ENCODE results near the gene WDR86.

Gene WDR86

DNA sequence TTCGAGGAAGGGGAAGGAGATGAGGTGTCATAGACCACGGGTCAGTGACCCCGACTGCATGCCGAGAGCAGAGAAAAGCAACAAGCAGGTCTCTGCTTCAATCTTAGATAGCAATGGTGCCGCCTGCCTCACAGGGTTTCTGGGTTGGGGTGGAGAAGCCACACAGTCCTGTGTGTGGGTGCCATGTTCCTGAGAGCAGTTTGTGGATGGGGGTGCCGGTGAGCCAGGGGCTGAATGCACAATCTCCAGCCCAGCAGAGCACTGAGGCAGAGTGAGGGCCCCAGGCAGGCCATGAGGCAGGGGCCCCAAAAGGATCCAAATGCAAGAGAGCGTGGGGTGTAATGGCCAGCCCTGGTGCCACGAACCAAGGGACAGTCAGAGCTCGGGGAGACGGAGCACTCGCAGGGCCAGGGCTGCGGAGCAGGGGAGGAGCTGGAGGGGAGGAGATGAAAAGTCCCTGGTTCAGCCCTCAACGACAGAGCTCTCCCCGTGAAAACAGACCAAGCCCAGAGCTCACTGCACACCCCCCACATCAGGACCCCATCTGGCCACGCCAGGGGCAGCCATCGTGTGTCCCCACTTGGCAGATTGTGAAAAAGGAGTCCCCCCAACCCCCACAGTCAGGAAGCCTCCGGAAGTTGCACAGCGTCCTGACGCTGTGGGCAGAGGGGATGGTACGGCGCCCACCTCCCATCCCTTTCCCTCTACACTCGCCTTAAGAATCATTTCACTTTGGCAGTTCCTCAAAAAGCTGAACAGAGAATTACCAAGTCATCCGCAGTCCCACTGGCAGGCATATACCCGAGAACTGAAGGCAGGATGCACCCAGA is 19.9 kb downstream of the WDR86 start:
- DNase-seq: no peak

DNA sequence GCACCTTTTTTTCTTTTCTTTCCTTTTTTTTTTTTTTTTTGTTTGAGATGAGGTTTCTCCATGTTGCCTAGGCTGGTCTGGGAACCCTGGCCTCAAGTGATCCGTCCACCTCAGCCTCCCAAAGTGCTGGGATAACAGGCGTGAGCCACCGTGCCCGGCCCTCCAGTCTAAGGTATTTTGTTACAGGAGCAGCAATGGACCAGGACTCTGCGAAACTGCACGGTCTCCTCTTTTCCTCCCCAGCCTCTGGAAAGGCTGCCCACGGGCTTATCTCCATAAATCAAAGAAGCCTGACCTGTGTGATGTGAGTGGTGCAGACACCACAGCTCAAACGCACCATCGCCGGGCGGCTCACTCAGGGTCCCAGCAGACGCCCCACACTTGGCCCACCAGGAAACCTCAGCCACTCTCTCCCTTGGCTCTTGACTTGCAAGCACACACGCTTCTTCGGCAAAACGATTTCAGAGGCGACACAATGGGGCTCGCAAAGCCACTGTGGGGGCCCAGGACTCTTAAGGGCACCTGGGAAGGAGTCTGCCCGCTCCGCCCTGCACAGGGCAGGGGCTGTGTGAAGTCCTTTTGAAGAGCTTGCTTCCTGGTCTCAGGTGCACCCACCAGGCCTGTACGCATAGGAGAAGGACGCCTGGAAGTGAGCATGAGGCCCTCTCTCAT is 20.6 kb downstream of the WDR86 start:
- no peak for DNase-seq

DNA sequence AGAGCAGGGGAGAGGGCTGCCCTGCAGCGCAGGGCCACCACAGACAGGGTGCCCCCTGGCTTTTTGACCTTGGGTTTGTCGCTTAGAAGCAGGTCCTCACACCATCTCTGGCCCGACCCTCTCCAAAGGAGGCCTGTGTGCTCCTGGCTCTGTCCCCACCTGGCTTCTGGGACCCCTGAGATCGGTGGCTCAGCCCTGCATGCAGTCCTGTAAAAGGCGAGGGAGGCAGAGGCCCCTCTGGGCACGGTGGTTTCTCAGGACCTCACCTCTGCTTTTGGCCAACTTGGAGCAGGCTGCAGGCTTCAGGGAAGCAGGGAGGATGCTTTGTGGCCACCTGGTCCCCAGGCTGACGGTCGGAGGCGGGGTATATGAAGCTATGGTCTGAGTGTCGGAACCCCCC is 21.4 kb downstream of the WDR86 start:
- no peak for DNase-seq

DNA sequence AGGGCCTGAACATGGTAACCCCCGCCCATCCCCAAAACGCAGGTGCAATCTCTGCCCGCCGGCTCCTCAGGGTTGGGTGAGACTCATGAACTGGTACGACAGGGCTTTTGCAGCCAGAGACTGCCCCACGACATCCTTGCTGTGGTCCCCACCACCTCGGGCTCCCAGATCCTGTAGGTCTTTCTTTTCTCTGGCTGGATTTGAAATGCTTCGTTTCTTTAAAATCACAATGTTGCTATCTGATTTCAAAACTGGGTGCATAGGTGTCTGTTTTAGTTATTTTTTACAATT is 21.9 kb downstream of the WDR86 start:
- no peak for DNase-seq

DNA sequence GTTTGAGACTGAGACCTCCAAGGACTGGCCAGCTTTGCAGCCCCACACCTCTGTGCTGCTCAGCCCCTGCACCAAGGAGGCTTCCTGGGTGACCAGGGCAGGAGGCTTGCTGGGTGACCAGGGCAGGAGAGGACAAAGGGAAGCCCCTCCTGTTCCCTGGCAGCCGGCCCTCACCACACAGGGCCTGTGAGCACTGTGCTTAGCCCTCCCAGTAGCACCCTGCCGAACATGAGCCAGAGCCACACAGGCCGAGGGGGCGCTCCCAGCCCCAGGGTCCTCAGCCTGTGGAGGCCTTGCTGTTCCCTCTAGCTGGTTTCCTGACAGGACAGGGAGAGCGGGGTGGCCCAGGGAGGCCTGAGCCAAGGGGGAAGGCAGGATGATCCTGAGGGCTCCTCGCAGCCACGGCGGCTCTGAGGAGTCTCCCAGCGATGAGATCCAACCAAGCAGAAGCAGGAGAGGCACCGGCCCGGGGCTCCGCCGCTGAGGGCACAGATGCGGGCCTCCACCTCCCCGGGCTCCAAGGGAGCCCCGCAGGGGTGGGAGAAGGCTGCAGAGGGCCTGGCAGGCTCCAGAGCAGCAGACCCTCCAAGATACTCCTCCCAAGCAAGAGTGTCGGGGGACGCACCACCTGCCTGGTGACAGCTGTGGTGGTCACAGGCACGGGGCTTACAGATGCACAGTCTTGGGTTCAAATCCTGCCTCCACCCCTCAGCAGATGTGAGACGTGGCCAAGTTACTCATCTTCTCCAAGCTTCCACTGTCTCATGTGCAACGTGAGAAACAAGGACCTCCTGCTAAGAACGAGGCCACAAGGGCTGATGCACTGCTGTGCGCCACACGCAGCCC is 22.5 kb downstream of the WDR86 start:
- DNase-seq: no peak

DNA sequence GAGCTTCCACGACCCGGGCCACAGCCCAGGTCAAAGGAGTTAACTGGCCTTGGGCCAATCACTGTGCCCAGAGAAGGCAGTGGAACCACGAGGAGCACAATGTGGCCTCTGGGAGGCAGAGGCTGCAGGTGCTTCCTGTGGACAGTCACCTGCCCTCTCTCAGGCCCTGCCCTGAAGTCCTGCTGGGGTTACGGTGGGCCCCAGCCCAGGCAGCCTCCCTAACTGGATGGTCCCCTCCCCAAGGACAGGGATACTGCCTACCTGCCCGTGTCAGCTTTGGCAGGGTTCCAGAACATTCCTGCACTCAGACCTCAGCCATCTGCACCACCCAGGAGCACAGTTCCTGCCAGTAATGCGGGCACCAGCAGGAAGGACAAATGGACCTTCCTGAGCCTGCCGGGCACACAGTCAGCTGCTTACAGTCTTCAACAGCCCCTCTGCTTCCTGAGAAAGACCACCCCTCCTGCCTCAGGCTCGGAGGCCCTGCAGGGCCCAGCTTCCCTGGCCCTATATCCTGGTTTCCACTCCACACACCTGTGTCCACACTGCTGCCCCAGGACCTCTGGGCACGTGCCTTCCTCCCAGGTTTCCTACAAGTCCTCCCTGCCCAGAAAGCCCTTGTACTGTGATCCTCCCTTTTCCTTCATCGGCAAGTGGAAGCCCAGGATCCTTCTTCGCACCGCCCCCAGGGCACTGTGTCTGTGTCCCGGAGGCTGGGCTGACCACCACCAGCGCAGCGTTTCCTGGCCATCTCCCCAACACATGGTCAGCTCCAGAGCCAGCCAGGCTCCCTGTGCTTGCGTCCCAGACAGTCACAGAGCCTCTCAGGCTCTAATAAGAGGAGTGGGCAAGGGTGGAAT is 23.3 kb downstream of the WDR86 start:
- no peak for DNase-seq

DNA sequence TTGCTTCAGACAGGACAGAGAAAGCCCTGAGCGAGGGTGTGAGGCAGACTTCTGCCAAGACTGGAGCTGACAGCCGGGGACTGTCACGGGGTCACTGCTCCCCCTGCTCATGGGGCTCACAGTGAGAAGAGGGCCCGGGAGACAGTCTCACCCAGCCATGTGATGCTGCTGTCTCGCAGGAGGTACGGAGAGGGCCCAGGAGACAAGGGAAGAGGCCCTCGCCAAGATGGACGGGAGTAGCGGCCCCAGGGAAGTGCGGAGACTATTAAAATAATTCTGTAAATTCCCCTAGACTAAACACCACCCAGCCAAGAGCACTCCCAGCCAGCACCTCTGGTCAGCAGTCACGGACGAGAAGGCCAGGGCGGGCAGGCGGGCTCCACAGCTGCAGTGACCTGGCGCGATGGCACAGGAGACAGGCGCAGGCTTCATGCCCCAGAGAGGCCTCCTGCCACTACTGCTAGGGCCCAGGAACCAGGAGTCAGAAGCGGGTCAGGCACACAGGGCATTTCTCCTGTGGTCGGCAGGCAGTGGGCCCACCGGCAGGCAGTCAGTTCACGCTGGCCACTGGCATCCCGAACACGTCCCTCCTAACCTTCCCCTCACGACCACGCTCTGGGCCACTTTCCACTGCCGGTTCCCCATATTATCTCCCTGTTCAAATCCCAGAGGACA is 24.1 kb downstream of the WDR86 start:
- DNase-seq: no peak

DNA sequence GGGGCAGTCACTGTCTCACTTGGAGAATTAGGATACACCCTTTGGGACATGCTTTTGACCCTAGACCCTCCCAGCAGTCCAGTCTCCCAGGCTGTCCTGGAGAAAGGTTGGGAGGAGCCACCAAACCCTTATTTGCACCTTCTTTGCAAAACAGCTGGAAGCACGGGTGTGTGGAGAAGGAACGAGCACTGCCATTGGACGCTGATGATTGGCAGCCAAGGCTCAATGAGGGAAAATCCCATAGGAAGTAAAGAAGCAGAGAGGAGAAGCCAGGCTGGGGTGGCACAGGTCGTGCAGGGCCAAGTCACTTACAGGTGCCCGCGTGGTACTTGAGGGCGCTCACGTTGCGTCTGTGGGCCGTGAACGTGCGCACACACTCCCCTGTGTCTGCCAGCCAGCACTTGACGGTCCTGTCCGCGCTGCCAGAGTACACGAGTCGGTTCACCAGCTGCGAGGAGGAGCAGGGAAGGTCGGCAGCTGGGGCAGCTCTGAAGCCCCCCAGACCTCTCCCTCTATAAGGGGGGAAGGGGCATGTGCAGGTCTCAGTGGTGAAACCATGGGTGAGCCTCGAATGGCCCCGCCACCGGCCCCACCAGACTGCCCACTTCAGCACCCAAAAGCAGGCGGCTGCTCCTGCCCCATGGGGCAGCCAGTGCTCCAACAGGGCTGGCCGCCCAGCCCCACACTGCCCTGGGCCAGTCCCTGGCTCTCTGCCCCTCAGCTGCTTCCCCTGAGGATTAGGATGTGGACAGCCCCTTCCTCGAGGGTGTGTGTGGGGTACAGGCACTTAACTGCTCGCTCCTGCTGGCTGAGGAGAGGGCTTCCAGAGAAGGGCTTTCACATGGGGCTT is 24.8 kb downstream of the WDR86 start:
- no peak for DNase-seq

DNA sequence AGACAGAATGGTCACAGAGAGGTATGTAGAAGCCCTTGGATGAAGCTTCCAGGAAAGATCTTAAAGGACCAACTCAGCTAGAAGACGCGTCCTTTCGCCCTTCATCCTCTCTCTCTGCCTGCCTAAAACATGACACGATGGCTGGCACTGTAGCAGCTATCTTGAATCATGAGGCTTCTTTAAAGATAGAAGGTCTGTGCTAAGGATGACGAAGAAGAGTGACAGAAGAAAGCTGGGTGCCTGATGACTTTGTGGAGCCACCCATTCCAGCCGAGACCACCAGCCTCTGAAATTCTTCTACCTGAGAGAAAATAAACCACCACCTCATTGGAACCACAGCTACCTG is 25.5 kb downstream of the WDR86 start:
- no peak for DNase-seq

DNA sequence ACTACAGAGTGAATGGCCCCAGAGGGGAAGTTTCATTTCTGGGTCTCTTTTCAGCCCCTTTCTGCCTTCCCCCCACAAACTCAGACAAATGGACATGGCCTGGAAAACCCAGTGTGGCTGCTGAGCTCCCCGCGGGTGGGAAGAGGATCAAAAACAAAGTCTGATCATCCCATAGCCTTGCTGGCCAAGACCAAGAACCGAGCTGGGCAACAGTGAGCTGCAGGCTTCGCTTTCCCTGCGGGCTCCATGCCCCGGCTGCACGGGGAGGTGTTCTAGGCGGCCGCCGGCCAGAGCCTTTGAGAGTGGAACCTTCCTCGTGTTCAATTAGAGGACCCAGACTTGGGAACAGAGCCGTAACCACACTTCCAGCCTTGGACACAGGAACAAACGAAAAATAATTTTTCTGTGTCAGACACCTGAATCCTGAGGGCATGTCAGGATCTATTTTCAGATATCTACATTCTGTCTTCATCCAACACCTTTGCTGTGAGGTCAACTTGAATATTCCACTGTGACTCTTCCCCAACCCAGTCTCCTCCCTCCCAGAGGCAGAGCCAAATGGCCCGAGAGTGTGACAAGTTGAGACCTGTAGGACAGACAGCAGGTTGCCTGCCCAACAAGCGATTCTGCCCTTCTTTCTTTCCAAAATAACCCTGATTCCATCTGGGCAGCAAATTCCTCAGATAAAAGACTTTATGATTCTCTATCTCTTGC is 26.0 kb downstream of the WDR86 start:
- no peak for DNase-seq

DNA sequence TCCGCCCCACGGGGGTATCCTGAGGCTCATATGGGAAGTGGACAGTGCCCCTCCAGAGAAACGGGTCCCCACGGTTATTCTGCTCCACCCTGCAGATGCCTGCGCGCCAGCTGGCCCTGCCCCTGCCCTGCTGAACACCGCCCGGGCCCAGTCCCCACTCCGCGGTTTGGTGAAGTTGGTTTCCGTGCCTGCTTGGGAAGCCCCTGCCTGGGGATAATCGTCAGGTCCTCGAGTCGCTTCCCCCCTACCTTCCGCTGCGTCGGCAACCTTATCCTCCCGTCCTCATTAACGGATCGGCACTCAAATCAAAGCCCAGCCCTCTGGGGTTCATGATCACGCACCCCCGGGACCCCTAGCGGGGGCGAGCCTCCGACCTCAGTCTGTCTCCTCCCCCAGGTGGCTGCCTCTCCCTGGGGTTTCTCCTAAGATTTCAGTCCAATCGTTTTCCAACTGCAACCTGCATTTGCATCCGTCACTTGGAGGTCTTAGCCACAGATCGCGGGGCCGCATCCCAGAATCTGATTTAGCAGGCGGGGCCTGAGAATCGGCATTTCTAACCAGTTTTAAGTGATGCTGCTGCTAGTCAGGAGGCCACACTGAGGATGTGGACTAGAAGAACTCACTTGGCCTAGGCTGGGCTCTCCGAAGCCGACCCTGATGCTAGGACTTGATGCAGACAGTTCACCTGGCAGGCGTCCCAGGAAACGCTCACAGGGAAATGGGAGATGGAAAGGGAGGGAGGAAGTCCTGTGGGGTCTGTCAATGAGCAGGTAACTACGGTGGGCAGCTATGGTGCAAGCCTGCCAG is 27.6 kb downstream of the WDR86 start:
- DNase-seq: no peak

DNA sequence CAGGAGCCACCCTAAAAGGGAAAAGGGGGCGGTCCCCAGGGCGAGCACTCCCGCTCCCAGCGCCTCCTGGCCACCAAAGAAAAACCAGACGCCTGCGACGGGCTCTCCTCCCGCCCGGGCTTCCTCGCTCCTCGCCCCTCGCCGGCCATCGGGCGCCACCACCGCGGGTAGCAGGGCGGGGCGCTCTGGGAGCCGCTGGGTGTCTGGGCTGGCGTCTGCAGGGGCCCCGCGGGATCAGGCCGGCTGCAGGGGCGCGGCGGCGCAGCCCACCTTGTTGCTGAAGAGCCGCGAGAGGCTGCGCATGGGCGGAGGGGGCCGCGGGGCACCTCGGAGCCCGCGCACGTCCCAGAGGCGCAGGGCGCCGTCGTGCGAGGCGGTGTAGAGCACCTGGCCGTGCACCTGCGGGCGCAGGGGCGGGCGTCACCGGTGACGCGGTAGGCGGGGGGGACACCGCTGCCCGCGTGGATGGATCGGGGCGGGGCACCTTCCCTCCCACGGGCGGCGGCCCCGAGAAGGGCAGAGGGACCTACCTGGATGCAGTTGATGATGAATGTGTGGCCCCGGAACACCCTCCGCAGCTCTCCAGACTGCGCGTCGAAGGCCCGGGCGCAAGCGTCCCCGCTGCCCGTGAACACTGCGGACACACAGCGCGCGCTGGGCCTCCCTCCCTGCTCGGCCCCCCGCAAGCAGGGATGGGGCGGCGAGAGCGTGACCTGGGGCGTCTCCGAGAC is 28.3 kb downstream of the WDR86 start:
- no peak for DNase-seq

DNA sequence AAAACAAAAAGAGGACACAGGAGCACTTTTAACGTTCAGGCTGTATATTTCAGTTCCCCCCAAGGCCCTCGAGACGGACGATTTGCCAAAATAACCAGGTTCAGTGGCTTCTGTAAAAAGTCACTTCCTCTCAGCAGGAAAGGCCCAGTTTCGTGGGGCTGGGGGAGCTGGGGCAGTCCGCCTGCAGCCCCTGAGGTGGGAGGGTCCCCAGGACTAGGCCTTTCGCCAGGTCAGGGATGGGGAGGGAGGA is 28.8 kb downstream of the WDR86 start:
- no peak for DNase-seq

DNA sequence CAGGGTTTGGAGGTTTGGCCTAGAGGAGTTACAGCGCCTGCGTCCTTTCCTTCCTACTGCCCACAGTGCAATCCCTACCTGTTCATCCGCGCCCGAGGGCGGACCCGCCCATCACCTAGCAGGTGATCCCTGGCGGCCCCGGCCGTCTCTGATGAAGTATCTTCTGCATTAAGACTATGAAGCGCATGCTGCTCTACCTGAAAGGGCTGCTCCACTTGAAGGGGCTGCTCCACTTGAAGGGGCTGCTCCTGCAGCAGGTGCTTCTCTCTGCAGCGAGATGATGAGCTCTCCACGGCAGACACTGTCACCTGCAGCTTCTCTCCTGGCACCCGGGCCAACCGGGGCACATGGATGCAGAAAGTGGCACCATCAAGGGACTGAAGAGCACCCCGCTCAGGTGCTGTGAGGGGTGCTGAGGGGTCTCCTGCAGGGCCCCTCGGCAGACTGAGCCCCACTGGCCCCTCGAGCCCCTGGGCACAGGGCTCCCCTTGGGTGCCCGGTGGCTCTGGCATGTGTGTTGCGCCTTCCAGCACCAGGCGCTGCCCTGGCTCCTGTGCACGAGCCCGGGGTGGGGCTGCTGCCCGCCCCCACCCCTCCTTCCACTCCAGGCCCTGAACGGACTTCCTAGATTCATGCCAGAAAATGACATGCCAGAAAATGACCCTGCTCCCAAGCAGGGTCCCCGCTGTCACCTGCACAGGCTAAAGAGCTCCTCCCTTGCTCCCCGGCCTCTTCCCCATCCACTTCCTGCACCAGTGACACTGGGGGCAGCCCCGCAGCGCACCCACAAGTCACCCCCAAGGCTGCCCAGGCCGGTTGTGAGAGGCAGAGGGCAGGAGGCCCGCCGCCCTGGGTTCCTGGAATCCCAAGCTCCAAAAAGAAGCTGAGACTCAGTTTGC is 29.4 kb downstream of the WDR86 start:
- DNase-seq: no peak

DNA sequence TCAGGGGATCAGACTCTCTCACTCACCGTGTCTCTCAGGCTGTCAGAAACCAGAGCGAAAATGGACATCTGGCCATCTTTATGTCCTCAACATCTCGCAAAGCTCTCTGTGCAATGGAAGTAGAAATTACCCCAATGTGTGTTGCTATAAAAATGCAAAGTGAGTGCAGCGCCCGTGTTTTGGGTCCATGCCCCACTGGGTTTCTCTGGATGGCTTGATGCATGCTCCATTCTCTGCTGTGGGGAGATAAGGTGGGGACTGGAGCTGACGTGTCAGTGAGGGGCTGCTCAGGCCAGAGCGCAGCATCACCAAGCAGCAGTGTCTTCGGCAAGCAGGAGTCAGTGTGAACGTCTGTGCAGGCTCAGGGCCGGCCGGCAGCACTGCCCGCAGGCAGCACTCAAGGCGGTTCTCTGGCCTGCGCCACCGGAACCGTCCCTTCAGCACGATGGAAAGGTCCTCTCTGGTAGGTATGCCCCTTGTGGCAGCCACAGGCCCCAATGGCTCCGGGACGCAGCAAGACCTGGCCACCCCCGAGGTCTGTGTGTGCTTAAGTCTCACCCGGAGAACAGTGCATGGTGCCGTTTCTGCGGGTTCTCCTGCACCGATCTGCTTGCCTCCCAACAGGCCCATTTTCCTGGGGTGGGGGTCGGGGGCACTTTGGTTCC is 30.2 kb downstream of the WDR86 start:
- DNase-seq: no peak

DNA sequence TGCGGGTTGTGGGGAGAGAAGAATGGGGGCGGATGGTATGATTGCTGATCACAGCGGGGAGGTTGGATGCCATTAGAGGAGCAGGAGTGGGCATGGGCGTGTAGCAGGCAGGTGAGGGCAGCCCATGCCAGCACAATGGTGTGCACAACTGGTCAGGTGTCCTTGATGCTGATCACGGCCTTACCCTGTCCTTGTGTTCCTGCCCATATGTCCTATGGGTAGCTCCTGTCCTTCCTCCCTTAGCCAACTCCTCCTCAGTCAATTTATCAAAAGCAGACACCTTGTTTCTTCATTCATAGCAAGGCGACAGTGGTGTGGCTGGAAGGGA is 30.7 kb downstream of the WDR86 start:
- no peak for DNase-seq

DNA sequence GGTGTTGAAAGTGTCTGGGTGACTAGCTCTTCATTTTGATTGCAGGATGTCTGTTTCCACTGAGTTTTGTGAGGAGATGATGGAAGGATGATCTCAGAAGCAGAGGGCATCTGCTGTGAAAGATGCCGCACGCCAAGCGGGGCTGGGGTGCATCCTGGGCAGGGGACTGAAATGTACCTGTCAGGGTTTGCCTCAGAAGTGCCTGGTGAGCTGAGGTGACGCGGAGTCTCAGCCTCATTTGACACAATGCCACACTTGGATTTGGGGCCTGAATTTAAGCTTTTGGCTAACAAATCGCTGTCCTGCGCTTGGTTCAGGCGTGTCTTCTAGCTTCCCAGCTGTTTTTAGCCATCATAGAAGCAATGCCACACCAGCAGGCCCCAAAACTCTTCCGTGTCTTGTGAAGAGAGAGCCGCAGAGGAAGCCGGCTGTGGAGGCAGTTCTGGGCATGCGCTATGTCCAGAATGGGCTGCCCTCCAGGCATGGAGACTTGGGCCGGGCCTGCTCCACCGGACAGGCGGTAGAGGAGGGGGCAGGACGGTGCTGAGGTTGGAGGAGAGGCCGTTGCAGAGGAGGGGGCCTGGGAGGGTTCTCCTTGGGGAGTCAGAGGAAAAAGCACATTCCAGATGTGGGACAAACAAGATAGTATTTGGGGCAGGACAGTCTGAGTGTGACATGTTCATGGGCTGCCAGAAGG is 31.2 kb downstream of the WDR86 start:
- no peak for DNase-seq
